Measurements from ENCODE around the gene GGA3. TPM values are rescaled to one million over a fixed set of nuclear protein-coding genes. Genes with fewer than 3 reads are reported as not detected.
A peak's percentile ranks its signal among the peaks of the same experiment; 100 is the strongest.

The GGA3 gene
- total and polyA plus RNA-seq, 10 of the 15 experiments (the other 5 are each of a cell fraction or from before 2014, with no cell fraction given) = 7.0 to 57.5 (median 34.0) TPM

DNA sequence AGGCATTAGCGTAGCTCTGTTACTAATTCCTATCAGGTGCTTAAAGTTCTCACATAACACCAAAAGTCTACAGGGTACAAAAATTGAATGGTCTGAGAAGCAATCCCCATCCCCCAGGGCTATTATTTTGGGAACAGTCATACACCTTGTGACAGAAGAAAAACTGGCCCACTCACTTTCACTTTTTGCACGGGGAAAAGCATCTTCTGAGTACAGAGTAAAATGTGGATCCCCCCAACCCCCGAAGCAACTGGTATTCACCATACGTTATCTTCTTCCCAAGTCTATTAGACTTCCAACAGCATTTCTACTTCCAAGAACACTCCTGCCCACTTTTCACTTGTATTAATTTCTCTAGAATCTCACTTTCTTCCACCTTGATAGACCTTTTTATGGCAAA, 11.8 kb downstream of the GGA3 start:
- in situ Hi-C loops (cut with MboI) = no loop called here
- TSS peak; percentile 49 for BruUV-seq (replicated peaks)
- no peak overlapping the region for H2AFZ ChIP-seq (ENCODE audit: control insufficient read depth, low read depth, low read length)
- ATAC-seq (peak; percentile 6; the same call in 1 of the 3 replicates), DNase-seq (ENCODE audit: low read depth, low spot score) (no peak), FAIRE-seq (no peak)
- POLR2A ChIA-PET = interaction anchor here (1.0 to 6.6 kb wide), 8 partner anchors 12 to 531 kb away, joined by 3 to 81 read pairs (median 4); partner anchors contain the start of genes GGA3, MIF4GD, MRPS7 and SLC25A19
- peaks cover 12% of the 10 kb centered on the region in 2 experiments for H3K36me3 ChIP-seq (ENCODE audit: control insufficient read depth in 2 of 2, insufficient read depth in 2 of 2, low read length in 1 of 2)
- H3K9ac ChIP-seq (ENCODE audit: control insufficient read depth, insufficient read depth, low read length) = peak overlapping the region; percentile 3; the same call in 1 of the 2 replicates
- H3K4me2 ChIP-seq (ENCODE audit: control insufficient read depth, insufficient read depth) = peak overlapping the region; percentile 83
- H3K27me3 ChIP-seq (replicated peaks in 1 of 2; ENCODE audit: control insufficient read depth in 2 of 2, insufficient read depth in 2 of 2, low read length in 1 of 2) = no peaks in the 10 kb centered on the region
- RAD21 ChIA-PET (ENCODE audit: unreplicated experiment) = interaction anchor here (1.1 to 3.3 kb wide), 7 partner anchors 12 to 326 kb away, joined by 3 to 21 read pairs (median 8); partner anchors contain the start of genes GGA3, MIF4GD, MRPS7 and NUP85
- H3K4me3 ChIP-seq = peak overlapping the region; percentile 66; the same call in 1 of the 2 replicates
- H3K27ac ChIP-seq (ENCODE audit: control insufficient read depth, insufficient read depth) = peak overlapping the region; percentile 70
- H3K4me1 ChIP-seq (ENCODE audit: control insufficient read depth, insufficient read depth, low read length) = peaks cover 32% of the 10 kb centered on the region
- CTCF ChIA-PET = interaction anchor here (0.5 to 3.3 kb wide), 20 partner anchors 10 to 504 kb away, joined by 3 to 34 read pairs (median 4); partner anchors contain the start of genes GGA3, MIF4GD, MRPS7 and SLC25A19
- no peaks in the 10 kb centered on the region for H3K9me3 ChIP-seq (replicated peaks; ENCODE audit: control insufficient read depth, insufficient read depth, low read length)
- no peak for TF ChIP-seq MEF2B (IDR thresholded peaks at IDR 0.05; ENCODE audit: partially characterized antibody, poor library complexity, severe bottlenecking)
- TF ChIP-seq, protein P1, sequence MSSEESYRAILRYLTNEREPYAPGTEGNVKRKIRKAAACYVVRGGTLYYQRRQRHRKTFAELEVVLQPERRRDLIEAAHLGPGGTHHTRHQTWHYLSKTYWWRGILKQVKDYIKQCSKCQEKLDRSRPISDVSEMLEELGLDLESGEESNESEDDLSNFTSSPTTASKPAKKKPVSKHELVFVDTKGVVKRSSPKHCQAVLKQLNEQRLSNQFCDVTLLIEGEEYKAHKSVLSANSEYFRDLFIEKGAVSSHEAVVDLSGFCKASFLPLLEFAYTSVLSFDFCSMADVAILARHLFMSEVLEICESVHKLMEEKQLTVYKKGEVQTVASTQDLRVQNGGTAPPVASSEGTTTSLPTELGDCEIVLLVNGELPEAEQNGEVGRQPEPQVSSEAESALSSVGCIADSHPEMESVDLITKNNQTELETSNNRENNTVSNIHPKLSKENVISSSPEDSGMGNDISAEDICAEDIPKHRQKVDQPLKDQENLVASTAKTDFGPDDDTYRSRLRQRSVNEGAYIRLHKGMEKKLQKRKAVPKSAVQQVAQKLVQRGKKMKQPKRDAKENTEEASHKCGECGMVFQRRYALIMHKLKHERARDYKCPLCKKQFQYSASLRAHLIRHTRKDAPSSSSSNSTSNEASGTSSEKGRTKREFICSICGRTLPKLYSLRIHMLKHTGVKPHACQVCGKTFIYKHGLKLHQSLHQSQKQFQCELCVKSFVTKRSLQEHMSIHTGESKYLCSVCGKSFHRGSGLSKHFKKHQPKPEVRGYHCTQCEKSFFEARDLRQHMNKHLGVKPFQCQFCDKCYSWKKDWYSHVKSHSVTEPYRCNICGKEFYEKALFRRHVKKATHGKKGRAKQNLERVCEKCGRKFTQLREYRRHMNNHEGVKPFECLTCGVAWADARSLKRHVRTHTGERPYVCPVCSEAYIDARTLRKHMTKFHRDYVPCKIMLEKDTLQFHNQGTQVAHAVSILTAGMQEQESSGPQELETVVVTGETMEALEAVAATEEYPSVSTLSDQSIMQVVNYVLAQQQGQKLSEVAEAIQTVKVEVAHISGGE (CRISPR knock-in tag; IDR thresholded peaks at IDR 0.05) = no peak
- TF ChIP-seq, protein P2, sequence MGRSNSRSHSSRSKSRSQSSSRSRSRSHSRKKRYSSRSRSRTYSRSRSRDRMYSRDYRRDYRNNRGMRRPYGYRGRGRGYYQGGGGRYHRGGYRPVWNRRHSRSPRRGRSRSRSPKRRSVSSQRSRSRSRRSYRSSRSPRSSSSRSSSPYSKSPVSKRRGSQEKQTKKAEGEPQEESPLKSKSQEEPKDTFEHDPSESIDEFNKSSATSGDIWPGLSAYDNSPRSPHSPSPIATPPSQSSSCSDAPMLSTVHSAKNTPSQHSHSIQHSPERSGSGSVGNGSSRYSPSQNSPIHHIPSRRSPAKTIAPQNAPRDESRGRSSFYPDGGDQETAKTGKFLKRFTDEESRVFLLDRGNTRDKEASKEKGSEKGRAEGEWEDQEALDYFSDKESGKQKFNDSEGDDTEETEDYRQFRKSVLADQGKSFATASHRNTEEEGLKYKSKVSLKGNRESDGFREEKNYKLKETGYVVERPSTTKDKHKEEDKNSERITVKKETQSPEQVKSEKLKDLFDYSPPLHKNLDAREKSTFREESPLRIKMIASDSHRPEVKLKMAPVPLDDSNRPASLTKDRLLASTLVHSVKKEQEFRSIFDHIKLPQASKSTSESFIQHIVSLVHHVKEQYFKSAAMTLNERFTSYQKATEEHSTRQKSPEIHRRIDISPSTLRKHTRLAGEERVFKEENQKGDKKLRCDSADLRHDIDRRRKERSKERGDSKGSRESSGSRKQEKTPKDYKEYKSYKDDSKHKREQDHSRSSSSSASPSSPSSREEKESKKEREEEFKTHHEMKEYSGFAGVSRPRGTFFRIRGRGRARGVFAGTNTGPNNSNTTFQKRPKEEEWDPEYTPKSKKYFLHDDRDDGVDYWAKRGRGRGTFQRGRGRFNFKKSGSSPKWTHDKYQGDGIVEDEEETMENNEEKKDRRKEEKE (IDR thresholded peaks at IDR 0.05) = no peak
- no peak for TF ChIP-seq RBBP5 (conservative IDR thresholded peaks at IDR 0.05)
- TF ChIP-seq, protein P3, sequence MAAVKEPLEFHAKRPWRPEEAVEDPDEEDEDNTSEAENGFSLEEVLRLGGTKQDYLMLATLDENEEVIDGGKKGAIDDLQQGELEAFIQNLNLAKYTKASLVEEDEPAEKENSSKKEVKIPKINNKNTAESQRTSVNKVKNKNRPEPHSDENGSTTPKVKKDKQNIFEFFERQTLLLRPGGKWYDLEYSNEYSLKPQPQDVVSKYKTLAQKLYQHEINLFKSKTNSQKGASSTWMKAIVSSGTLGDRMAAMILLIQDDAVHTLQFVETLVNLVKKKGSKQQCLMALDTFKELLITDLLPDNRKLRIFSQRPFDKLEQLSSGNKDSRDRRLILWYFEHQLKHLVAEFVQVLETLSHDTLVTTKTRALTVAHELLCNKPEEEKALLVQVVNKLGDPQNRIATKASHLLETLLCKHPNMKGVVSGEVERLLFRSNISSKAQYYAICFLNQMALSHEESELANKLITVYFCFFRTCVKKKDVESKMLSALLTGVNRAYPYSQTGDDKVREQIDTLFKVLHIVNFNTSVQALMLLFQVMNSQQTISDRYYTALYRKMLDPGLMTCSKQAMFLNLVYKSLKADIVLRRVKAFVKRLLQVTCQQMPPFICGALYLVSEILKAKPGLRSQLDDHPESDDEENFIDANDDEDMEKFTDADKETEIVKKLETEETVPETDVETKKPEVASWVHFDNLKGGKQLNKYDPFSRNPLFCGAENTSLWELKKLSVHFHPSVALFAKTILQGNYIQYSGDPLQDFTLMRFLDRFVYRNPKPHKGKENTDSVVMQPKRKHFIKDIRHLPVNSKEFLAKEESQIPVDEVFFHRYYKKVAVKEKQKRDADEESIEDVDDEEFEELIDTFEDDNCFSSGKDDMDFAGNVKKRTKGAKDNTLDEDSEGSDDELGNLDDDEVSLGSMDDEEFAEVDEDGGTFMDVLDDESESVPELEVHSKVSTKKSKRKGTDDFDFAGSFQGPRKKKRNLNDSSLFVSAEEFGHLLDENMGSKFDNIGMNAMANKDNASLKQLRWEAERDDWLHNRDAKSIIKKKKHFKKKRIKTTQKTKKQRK (IDR thresholded peaks at IDR 0.05; ENCODE audit: low read depth, low read length) = no peak
- no peak for TF ChIP-seq ZNF207 (IDR thresholded peaks at IDR 0.05; ENCODE audit: borderline replicate concordance)
- WGBS (ENCODE audit: insufficient coverage, insufficient replicate concordance, low lambda C conversion rate, missing lambda C conversion rate) = 13% methylated on average over 4 of the region's 4 CpGs
- SMC1A ChIA-PET (ENCODE audit: uncharacterized antibody, unreplicated experiment) = interaction anchor here (0.9 to 3.9 kb wide), 9 partner anchors 9 to 238 kb away, joined by 3 to 62 read pairs (median 4); partner anchors contain the start of genes GGA3, MRPS7 and SLC25A19
- peaks cover 37% of the 10 kb centered on the region for H3K79me2 ChIP-seq (ENCODE audit: control insufficient read depth, insufficient read depth, low read length)
- intact Hi-C loops (cut with micrococcal nuclease; ENCODE audit: unreplicated experiment) = no loop called here
- H4K20me1 ChIP-seq (ENCODE audit: control insufficient read depth, insufficient read depth) = no peaks in the 10 kb centered on the region

Data from GM12878 (cell line).